ENCODE data around the gene PGM1. TPM values are rescaled to one million over a fixed set of nuclear protein-coding genes. Genes with fewer than 3 reads are reported as not detected.

Gene PGM1
- total RNA-seq, 2 experiments from 2014 or later = 43.2 to 56.9 TPM

DNA sequence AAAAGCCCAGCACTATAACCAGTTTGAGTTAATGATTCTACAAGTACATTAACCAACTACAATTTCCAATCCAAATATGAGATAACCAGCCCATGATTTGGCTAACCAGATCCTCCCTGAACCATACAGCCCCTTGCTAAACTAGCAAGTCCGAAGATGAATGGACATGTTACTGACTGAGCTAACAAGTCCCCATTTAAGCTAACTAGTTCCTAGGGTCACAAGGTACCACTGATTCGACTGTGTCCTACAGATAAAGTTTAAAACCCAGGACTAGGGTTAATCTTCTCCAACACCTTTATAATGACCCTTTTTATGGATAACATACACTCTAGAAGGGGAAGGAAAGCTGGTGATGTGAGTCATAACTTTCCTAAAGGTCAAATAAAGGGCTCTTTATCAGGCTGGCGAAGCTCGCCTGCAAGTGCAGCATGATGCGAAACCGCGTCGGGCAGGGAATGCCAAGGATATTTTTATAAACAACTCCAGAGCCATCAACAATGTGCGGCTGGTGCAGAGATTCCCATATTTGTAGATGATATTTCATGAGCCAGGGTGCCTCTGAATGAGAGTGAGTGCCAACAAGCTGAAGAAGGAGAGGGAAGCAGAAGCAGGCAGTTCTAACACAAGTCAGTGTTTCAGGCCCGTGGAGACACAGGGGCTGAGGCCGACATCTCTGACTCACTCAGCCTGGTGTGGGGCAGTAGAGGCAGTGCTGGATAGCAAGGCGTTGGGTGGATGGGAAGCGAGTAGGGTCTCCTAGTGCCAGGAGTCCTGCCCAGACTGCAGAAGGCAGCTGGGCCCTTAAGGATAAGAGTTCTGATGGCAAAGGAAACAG, 105.0 kb downstream of the PGM1 start:
- H3K36me3 ChIP-seq (ENCODE audit: insufficient read depth, low read length) = no peaks in the 10 kb centered on the region
- ChIA-PET POLR2A (no interaction called here), CTCF (ENCODE audit: unreplicated experiment) (no interaction called here)
- no peaks in the 10 kb centered on the region for H3K4me1 ChIP-seq (ENCODE audit: insufficient read depth, low read length, poor library complexity, severe bottlenecking)
- H2AFZ ChIP-seq (ENCODE audit: low read length) = no peak overlapping the region
- TF ChIP-seq, protein P1, sequence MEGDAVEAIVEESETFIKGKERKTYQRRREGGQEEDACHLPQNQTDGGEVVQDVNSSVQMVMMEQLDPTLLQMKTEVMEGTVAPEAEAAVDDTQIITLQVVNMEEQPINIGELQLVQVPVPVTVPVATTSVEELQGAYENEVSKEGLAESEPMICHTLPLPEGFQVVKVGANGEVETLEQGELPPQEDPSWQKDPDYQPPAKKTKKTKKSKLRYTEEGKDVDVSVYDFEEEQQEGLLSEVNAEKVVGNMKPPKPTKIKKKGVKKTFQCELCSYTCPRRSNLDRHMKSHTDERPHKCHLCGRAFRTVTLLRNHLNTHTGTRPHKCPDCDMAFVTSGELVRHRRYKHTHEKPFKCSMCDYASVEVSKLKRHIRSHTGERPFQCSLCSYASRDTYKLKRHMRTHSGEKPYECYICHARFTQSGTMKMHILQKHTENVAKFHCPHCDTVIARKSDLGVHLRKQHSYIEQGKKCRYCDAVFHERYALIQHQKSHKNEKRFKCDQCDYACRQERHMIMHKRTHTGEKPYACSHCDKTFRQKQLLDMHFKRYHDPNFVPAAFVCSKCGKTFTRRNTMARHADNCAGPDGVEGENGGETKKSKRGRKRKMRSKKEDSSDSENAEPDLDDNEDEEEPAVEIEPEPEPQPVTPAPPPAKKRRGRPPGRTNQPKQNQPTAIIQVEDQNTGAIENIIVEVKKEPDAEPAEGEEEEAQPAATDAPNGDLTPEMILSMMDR (conservative IDR thresholded peaks at IDR 0.05; ENCODE audit: low read length) = no peak
- TF ChIP-seq EZH2phosphoT487 (IDR thresholded peaks at IDR 0.05; ENCODE audit: borderline replicate concordance, low read depth, low read length) = no peak
- no peak overlapping the region for H3K4me3 ChIP-seq (ENCODE audit: low read depth, low read length, poor library complexity, severe bottlenecking)
- H3K9me2 ChIP-seq (ENCODE audit: insufficient read depth, low read length) = no peaks in the 10 kb centered on the region
- intact Hi-C loops (cut with micrococcal nuclease; ENCODE audit: unreplicated experiment) = no loop called here
- no peaks in the 10 kb centered on the region for H3K9me3 ChIP-seq (ENCODE audit: low read length)
- H3K27ac ChIP-seq (ENCODE audit: low read depth, low read length, poor library complexity, severe bottlenecking) = no peak overlapping the region
- no peak overlapping the region for H3K4me2 ChIP-seq (ENCODE audit: low read length)
- DNase-seq (ENCODE audit: low spot score) = no peak
- no peaks in the 10 kb centered on the region for H3K79me2 ChIP-seq (ENCODE audit: insufficient read depth, low read depth, low read length)
- H4K20me1 ChIP-seq (ENCODE audit: insufficient read depth, low read length) = no peaks in the 10 kb centered on the region
- BruUV-seq (replicated peaks) = no TSS peak

DNA sequence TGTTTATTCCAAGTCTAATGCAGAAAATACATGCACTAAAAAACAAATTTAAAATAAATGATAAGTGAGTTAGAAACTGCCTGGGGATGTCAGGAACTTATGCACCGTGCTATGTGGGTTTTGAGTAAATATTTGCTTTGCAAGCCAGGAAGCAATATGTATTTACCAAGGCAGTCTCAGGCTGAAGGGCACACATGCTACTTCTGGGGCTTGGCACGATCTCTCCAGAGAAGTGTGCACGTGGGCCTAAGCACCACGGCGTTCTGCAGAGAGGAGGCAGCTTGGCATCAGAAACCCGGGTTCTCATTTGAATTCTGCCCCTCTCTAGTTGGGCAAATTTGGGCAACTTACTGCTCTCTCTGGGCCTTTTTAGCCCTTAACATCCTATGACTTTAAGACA, 108.0 kb downstream of the PGM1 start:
- Histone ChIP-seq H3K4me3 (ENCODE audit: low read depth, low read length, poor library complexity, severe bottlenecking) (no peak overlapping the region), H4K20me1 (ENCODE audit: insufficient read depth, low read length) (no peaks in the 10 kb centered on the region), H2AFZ (ENCODE audit: low read length) (no peak overlapping the region), H3K9me2 (ENCODE audit: insufficient read depth, low read length) (no peaks in the 10 kb centered on the region), H3K27ac (ENCODE audit: low read depth, low read length, poor library complexity, severe bottlenecking) (no peak overlapping the region), H3K4me1 (ENCODE audit: insufficient read depth, low read length, poor library complexity, severe bottlenecking) (no peaks in the 10 kb centered on the region), H3K9me3 (ENCODE audit: low read length) (no peaks in the 10 kb centered on the region), H3K79me2 (ENCODE audit: insufficient read depth, low read depth, low read length) (no peaks in the 10 kb centered on the region), H3K4me2 (ENCODE audit: low read length) (no peak overlapping the region), H3K36me3 (ENCODE audit: insufficient read depth, low read length) (no peaks in the 10 kb centered on the region)
- ChIA-PET POLR2A (no interaction called here), CTCF (ENCODE audit: unreplicated experiment) (no interaction called here)
- no peak for TF ChIP-seq EZH2phosphoT487 (IDR thresholded peaks at IDR 0.05; ENCODE audit: borderline replicate concordance, low read depth, low read length)
- TF ChIP-seq, protein P1 (conservative IDR thresholded peaks at IDR 0.05; ENCODE audit: low read length) = no peak
- DNase-seq (ENCODE audit: low spot score) = no peak
- intact Hi-C loops (cut with micrococcal nuclease; ENCODE audit: unreplicated experiment) = no loop called here
- no TSS peak for BruUV-seq (replicated peaks)

DNA sequence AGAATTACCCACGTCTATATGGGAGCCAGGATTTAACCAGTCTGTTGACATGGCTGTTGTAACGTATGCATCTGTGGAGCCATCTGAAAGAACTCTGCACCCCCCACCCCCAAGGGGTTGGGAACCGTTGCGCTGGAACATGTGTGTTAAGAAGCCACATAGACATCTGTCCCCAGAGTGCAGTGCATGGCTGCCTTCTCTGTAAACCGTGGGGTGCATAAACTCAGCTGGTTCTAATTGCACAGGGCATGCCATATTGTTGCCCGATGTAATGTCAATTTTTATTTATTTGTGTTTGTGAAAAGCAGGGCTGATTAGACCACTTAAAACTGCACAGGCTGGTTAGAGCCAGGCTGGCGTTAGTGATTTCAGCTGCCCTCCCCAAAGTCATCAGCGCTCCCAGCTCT, 110.5 kb downstream of the PGM1 start:
- ChIA-PET POLR2A (interaction anchor here (0.6 kb wide), 1 partner anchor 789 kb away, joined by 5 read pairs; no protein-coding TSS in a partner anchor), CTCF (ENCODE audit: unreplicated experiment) (no interaction called here)
- H3K9me3 ChIP-seq (ENCODE audit: low read length) = no peaks in the 10 kb centered on the region

More for the DNA sequence above, 110.5 kb downstream of the PGM1 start:
- Histone ChIP-seq H3K4me2 (ENCODE audit: low read length) (no peak overlapping the region), H3K36me3 (ENCODE audit: insufficient read depth, low read length) (no peaks in the 10 kb centered on the region), H3K9me2 (ENCODE audit: insufficient read depth, low read length) (no peaks in the 10 kb centered on the region), H3K4me3 (ENCODE audit: low read depth, low read length, poor library complexity, severe bottlenecking) (no peak overlapping the region), H4K20me1 (ENCODE audit: insufficient read depth, low read length) (no peaks in the 10 kb centered on the region), H2AFZ (ENCODE audit: low read length) (no peak overlapping the region), H3K4me1 (ENCODE audit: insufficient read depth, low read length, poor library complexity, severe bottlenecking) (no peaks in the 10 kb centered on the region), H3K27ac (ENCODE audit: low read depth, low read length, poor library complexity, severe bottlenecking) (no peak overlapping the region), H3K79me2 (ENCODE audit: insufficient read depth, low read depth, low read length) (no peaks in the 10 kb centered on the region)
- TF ChIP-seq EZH2phosphoT487 (IDR thresholded peaks at IDR 0.05; ENCODE audit: borderline replicate concordance, low read depth, low read length) = no peak
- TF ChIP-seq, protein P1 (conservative IDR thresholded peaks at IDR 0.05; ENCODE audit: low read length) = no peak
- DNase-seq (ENCODE audit: low spot score) = no peak
- intact Hi-C loops (cut with micrococcal nuclease; ENCODE audit: unreplicated experiment) = no loop called here
- BruUV-seq (replicated peaks) = no TSS peak
